Neural cell (in vitro differentiated cells): ENCODE results near the gene SPATA13. TPM values are rescaled to one million over a fixed set of nuclear protein-coding genes. Genes with fewer than 3 reads are reported as not detected.

Experiments
- H2AFZ ChIP-seq: fragments of 200-600, 300-800 bp; sonication (generic), shearing (Covaris generic); 2 replicates; pipeline ENCODE4 v1.6.0; 2014; ENCODE audit warnings: low read depth, mild to moderate bottlenecking, antibody characterized with exemption, low read length, moderate library complexity
- H3F3A ChIP-seq: fragments of 200-600 bp; shearing (Covaris generic); 2 replicates; pipeline ENCODE4 v1.6.1; 2016; ENCODE audit warnings: mild to moderate bottlenecking, moderate library complexity, mixed read lengths, antibody characterized with exemption, low read length; ENCODE audit not compliant: insufficient read depth, poor library complexity, severe bottlenecking
- H3K27ac ChIP-seq: fragments of 200-600, 300-800 bp; sonication (generic), shearing (Covaris generic); 2 replicates; pipeline ENCODE4 v1.5.1; 2014; ENCODE audit warnings: mild to moderate bottlenecking, low read length, moderate library complexity
- H3K27me3 ChIP-seq: fragments of 300-800, 200-600 bp; sonication (generic), shearing (Covaris generic); 2 replicates; pipeline ENCODE4 v1.6.0; 2014; ENCODE audit warnings: mild to moderate bottlenecking, low read depth, low read length, moderate library complexity; ENCODE audit not compliant: insufficient read depth
- H3K36me3 ChIP-seq: fragments of 300-800, 200-600 bp; sonication (generic), shearing (Covaris generic); 2 replicates; pipeline ENCODE4 v1.5.1; 2014; ENCODE audit warnings: mild to moderate bottlenecking, antibody characterized with exemption, low read length, moderate library complexity; ENCODE audit not compliant: insufficient read depth
- H3K4me2 ChIP-seq: fragments of 300-800, 200-600 bp; sonication (generic), shearing (Covaris generic); 2 replicates; pipeline ENCODE4 v1.6.0; 2014; ENCODE audit warnings: mild to moderate bottlenecking, low read length
- H3K4me3 ChIP-seq: fragments of 300-800, 200-600 bp; sonication (generic), shearing (Covaris generic); 2 replicates; pipeline ENCODE4 v1.5.1; 2014; ENCODE audit warnings: mild to moderate bottlenecking, low read length, moderate library complexity
- H3K79me2 ChIP-seq: fragments of 200-600 bp; shearing (Covaris generic); replicated peaks from 2 replicates; pipeline ENCODE4 v1.6.0; 2014; ENCODE audit warnings: mild to moderate bottlenecking, low read length, moderate library complexity; ENCODE audit not compliant: insufficient read depth
- H3K9ac ChIP-seq: fragments of 300-800, 200-600 bp; sonication (generic), shearing (Covaris generic); 2 replicates; pipeline ENCODE4 v1.6.1; 2016; ENCODE audit warnings: mild to moderate bottlenecking, low read length, mixed read lengths
- H3K9me2 ChIP-seq: fragments of 200-600 bp; shearing (Covaris generic); 2 replicates; pipeline ENCODE4 v1.6.1; 2016; ENCODE audit warnings: mild to moderate bottlenecking, low read length, mixed read lengths; ENCODE audit not compliant: insufficient read depth
- H3K9me3 ChIP-seq: fragments of 200-600, 300-800 bp; sonication (generic), shearing (Covaris generic); 2 replicates; pipeline ENCODE4 v1.6.1; 2016; ENCODE audit warnings: mild to moderate bottlenecking, mixed run types, low read length, moderate library complexity, mixed read lengths
- H4K20me1 ChIP-seq: fragments of 200-600 bp; shearing (Covaris generic); 2 replicates; pipeline ENCODE4 v1.6.1; 2016; ENCODE audit warnings: mild to moderate bottlenecking, mixed run types; ENCODE audit not compliant: insufficient read depth
- EP300 ChIP-seq: fragments of 450-650 bp; conservative IDR thresholded peaks from 2 replicates; pipeline ENCODE4 v1.6.1; 2014; ENCODE audit warnings: antibody characterized with exemption, mild to moderate bottlenecking, moderate library complexity; ENCODE audit not compliant: poor library complexity, severe bottlenecking
- EZH2 ChIP-seq: fragments of 200-600, 300-800 bp; shearing (Covaris generic), sonication (generic); IDR thresholded peaks from 2 replicates; pipeline ENCODE4 v1.6.1; 2014; ENCODE audit warnings: antibody characterized with exemption, low read length, borderline replicate concordance, mild to moderate bottlenecking; ENCODE audit not compliant: insufficient read depth, poor library complexity, severe bottlenecking
- MXI1 ChIP-seq: fragments of 450-650 bp; conservative IDR thresholded peaks from 2 replicates; pipeline ENCODE4 v1.6.1; 2014; ENCODE audit warnings: antibody characterized with exemption, mild to moderate bottlenecking; ENCODE audit not compliant: poor library complexity, severe bottlenecking
- POLR2AphosphoS5 ChIP-seq: IDR thresholded peaks from 2 replicates; pipeline ENCODE4 v1.6.1; 2012
- RAD21 ChIP-seq: fragments of 450-650 bp; conservative IDR thresholded peaks from 2 replicates; pipeline ENCODE4 v1.6.1; 2014; ENCODE audit warnings: antibody characterized with exemption, mild to moderate bottlenecking, moderate library complexity
- SMC3 ChIP-seq: fragments of 450-650 bp; conservative IDR thresholded peaks from 2 replicates; pipeline ENCODE4 v1.6.1; 2014; ENCODE audit warnings: antibody characterized with exemption, mild to moderate bottlenecking, moderate library complexity; ENCODE audit not compliant: poor library complexity
- TAF1 ChIP-seq: IDR thresholded peaks from 2 replicates; pipeline ENCODE4 v1.6.1; 2012; ENCODE audit warnings: low read depth
- polyA plus RNA-seq: library from polyadenylated mRNA; depleted of rRNA; stranded (reverse); fragments of >200 nt; gene quantifications from 2 replicates; pipeline ENCODE4 v1.2.3, GENCODE V29; 2014
- TF ChIP-seq, protein P1 (sequence below): IDR thresholded peaks from 2 replicates; pipeline ENCODE4 v1.6.1; 2012; ENCODE audit warnings: borderline replicate concordance
- TF ChIP-seq, protein P2 (sequence below): fragments of 450-650 bp; IDR thresholded peaks from 2 replicates; pipeline ENCODE4 v1.5.1; 2014; ENCODE audit warnings: antibody characterized with exemption, mild to moderate bottlenecking, moderate library complexity; ENCODE audit not compliant: poor library complexity, severe bottlenecking

The SPATA13 gene
- polyA plus RNA-seq, 1 donor from 2014 or later, result 15.5 TPM

DNA sequence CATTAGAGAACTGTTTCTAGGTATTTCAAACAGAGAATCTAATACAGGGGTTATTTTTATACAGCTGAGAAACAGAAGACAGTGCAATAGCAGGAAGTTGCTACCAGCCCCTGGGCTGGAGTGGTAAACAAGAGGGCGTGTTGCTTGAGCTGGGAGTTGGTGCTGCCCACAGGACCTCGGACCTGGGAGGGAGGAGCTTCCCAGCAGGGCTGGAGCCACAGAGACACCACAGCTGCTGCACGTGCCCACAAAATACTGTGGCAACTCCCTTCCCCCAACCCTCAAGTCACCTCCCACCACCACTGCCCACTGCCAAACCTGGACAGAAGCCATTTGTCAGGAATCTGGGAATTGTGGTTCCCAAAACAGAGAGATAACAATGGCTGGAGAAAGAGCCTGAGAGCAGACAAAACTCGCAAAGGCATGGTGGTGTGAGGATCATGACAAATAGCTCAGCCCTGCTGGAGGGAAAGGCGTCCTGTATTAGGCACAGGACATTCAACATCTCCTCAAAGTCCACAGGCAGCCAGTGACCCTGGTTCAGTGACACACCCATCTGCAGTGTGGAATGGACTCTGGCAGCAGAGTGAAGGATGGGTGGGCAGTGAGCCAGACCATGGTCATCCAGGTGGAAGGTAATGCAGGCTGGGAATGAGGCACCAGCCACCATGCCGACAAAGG is 57.2 kb downstream of the SPATA13 start:
- Histone ChIP-seq H3K27ac (no peak overlapping the region), H2AFZ (no peak overlapping the region), H3K36me3 (no peaks in the 10 kb centered on the region), H3K4me3 (no peak overlapping the region), H3K9ac (no peak overlapping the region), H3K79me2 (no peaks in the 10 kb centered on the region), H3K27me3 (no peaks in the 10 kb centered on the region), H4K20me1 (no peaks in the 10 kb centered on the region), H3K9me2 (no peaks in the 10 kb centered on the region), H3F3A (no peaks in the 10 kb centered on the region), H3K9me3 (no peaks in the 10 kb centered on the region), H3K4me2 (no peak overlapping the region)
- TF ChIP-seq EZH2, result no peak
- TF ChIP-seq POLR2AphosphoS5, result no peak
- TF ChIP-seq EP300, result no peak
- TF ChIP-seq, protein P1, sequence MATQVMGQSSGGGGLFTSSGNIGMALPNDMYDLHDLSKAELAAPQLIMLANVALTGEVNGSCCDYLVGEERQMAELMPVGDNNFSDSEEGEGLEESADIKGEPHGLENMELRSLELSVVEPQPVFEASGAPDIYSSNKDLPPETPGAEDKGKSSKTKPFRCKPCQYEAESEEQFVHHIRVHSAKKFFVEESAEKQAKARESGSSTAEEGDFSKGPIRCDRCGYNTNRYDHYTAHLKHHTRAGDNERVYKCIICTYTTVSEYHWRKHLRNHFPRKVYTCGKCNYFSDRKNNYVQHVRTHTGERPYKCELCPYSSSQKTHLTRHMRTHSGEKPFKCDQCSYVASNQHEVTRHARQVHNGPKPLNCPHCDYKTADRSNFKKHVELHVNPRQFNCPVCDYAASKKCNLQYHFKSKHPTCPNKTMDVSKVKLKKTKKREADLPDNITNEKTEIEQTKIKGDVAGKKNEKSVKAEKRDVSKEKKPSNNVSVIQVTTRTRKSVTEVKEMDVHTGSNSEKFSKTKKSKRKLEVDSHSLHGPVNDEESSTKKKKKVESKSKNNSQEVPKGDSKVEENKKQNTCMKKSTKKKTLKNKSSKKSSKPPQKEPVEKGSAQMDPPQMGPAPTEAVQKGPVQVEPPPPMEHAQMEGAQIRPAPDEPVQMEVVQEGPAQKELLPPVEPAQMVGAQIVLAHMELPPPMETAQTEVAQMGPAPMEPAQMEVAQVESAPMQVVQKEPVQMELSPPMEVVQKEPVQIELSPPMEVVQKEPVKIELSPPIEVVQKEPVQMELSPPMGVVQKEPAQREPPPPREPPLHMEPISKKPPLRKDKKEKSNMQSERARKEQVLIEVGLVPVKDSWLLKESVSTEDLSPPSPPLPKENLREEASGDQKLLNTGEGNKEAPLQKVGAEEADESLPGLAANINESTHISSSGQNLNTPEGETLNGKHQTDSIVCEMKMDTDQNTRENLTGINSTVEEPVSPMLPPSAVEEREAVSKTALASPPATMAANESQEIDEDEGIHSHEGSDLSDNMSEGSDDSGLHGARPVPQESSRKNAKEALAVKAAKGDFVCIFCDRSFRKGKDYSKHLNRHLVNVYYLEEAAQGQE, result no peak
- TF ChIP-seq SMC3, result no peak
- TF ChIP-seq, protein P2, sequence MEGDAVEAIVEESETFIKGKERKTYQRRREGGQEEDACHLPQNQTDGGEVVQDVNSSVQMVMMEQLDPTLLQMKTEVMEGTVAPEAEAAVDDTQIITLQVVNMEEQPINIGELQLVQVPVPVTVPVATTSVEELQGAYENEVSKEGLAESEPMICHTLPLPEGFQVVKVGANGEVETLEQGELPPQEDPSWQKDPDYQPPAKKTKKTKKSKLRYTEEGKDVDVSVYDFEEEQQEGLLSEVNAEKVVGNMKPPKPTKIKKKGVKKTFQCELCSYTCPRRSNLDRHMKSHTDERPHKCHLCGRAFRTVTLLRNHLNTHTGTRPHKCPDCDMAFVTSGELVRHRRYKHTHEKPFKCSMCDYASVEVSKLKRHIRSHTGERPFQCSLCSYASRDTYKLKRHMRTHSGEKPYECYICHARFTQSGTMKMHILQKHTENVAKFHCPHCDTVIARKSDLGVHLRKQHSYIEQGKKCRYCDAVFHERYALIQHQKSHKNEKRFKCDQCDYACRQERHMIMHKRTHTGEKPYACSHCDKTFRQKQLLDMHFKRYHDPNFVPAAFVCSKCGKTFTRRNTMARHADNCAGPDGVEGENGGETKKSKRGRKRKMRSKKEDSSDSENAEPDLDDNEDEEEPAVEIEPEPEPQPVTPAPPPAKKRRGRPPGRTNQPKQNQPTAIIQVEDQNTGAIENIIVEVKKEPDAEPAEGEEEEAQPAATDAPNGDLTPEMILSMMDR, result no peak
- no peak for TF ChIP-seq MXI1
- no peak for TF ChIP-seq RAD21
- no peak for TF ChIP-seq TAF1

DNA sequence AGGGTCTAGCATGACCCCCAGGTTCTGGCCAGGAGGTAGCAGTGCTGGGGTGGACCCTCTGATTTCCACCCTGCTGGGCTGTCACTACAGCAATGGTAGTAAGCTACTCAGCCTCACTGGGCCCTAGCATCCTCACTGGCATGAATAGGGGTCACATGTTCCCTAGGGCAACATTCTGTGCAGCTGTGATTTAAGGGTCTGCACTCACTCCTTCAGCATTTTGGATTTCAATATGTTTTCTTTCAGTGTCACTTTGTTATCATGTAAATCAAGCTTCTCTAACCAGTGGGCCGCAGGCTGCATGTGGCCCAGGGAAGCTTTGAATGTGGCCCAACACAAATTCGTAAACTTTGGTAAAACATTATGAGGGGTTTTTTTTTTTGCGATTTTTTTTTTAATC is 57.8 kb downstream of the SPATA13 start:
- Histone ChIP-seq H2AFZ (no peak overlapping the region), H3F3A (no peaks in the 10 kb centered on the region), H3K4me3 (no peak overlapping the region), H3K9me2 (no peaks in the 10 kb centered on the region), H4K20me1 (no peaks in the 10 kb centered on the region), H3K79me2 (no peaks in the 10 kb centered on the region), H3K4me2 (no peak overlapping the region), H3K27me3 (no peaks in the 10 kb centered on the region), H3K36me3 (no peaks in the 10 kb centered on the region), H3K9ac (no peak overlapping the region), H3K9me3 (no peaks in the 10 kb centered on the region), H3K27ac (no peak overlapping the region)
- no peak for TF ChIP-seq TAF1
- TF ChIP-seq, protein P1, result no peak
- TF ChIP-seq, protein P2, result no peak
- no peak for TF ChIP-seq POLR2AphosphoS5
- no peak for TF ChIP-seq EZH2
- no peak for TF ChIP-seq SMC3
- no peak for TF ChIP-seq RAD21
- no peak for TF ChIP-seq EP300
- TF ChIP-seq MXI1, result no peak
